ENCODE results near the gene SQSTM1. TPM values are rescaled to one million over a fixed set of nuclear protein-coding genes. Genes with fewer than 3 reads are reported as not detected.

The SQSTM1 gene
- total and polyA plus RNA-seq, 2 of the 8 experiments (the other 6 are each of a cell fraction or from before 2014, with no cell fraction given), result 78.6 to 110 TPM

DNA sequence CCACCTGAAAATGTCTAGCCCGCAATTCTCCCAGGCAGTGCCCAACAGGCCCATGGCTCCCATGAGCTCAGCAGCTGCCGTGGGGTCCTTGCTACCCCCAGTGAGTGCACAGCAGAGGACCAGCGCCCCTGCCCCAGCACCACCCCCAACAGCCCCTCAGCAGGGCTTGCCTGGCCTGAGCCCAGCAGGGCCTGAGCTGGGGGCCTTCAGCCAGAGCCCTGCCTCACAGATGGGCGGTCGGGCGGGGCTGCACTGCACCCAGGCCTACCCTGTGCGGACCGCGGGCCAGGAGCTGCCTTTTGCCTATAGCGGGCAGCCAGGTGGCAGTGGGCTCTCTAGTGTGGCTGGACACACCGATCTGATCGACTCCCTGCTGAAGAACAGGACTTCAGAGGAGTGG lies 46.3 kb upstream of the SQSTM1 start:
- H4K20me1 ChIP-seq (replicated peaks in 1 of 2; ENCODE audit: control insufficient read depth in 1 of 2, insufficient read depth in 2 of 2, low read length in 2 of 2), result peaks cover 0 to 6% of the 10 kb centered on the region in 2 experiments
- peaks cover 2% of the 10 kb centered on the region for H3K79me1 ChIP-seq (ENCODE audit: low read depth, low read length)
- H2BK15ac ChIP-seq (ENCODE audit: low read length), result no peak overlapping the region
- H2BK120ac ChIP-seq (replicated peaks; ENCODE audit: low read depth, low read length), result no peak overlapping the region
- 98% methylated on average over 9 of the region's 12 CpGs; no CpG with 5 or more reads in 1 of the 2 experiments for WGBS, 2 experiments (ENCODE audit: extremely low coverage in 1 of 2, insufficient coverage in 1 of 2, insufficient read length in 1 of 2, insufficient replicate concordance in 2 of 2, low coverage in 1 of 2, low lambda C conversion rate in 2 of 2, missing lambda C conversion rate in 1 of 2)
- no peak overlapping the region for H2AFZ ChIP-seq (ENCODE audit: low read length)
- H3K79me2 ChIP-seq (ENCODE audit: control insufficient read depth in 1 of 2, insufficient read depth in 2 of 2, low read length in 2 of 2), result 0 out of 4 replicates have a peak, but pooled peaks cover 0 to under 1% of the 10 kb centered on the region in 2 experiments
- no peak overlapping the region for H4K8ac ChIP-seq (ENCODE audit: extremely low read depth, insufficient read depth, low read length)
- H3K4ac ChIP-seq (replicated peaks; ENCODE audit: insufficient read length, low read depth, low read length), result no peak overlapping the region
- peaks cover 21 to 56% (median 48%) of the 10 kb centered on the region in 4 experiments for H3K36me3 ChIP-seq (ENCODE audit: control insufficient read depth in 2 of 4, insufficient read depth in 4 of 4, low read length in 3 of 4)
- no peaks in the 10 kb centered on the region for H3K27me3 ChIP-seq (replicated peaks in 1 of 4; ENCODE audit: control insufficient read depth in 3 of 4, extremely low read depth in 1 of 4, insufficient read depth in 3 of 4, low read length in 3 of 4)
- H3K56ac ChIP-seq (replicated peaks; ENCODE audit: insufficient read length, low read depth, low read length), result no peak overlapping the region
- no peak overlapping the region for H2AK5ac ChIP-seq (ENCODE audit: low read depth, low read length)
- no peak overlapping the region for H3K9ac ChIP-seq (replicated peaks in 1 of 4; ENCODE audit: extremely low read depth in 1 of 4, low read depth in 3 of 4, low read length in 3 of 4)
- no peaks in the 10 kb centered on the region for H3K4me1 ChIP-seq (replicated peaks in 1 of 4; ENCODE audit: control insufficient read depth in 3 of 4, insufficient read depth in 4 of 4, low read length in 3 of 4)
- no peak overlapping the region for H3K18ac ChIP-seq (ENCODE audit: extremely low read depth, low read length)
- H4K91ac ChIP-seq (replicated peaks; ENCODE audit: insufficient read length, low read length), result no peak overlapping the region
- CTCF ChIA-PET (ENCODE audit: partially characterized antibody), result interaction anchor here (1.1 kb wide), 1 partner anchor 12 kb away, joined by 5 read pairs; no protein-coding TSS in a partner anchor
- no peak overlapping the region for H2BK5ac ChIP-seq (ENCODE audit: low read depth, low read length)
- DNase-seq (ENCODE audit: low read depth in 1 of 2, low spot score in 2 of 2), result no peak
- no peak overlapping the region for H3K27ac ChIP-seq (ENCODE audit: low read depth, low read length)
- no peak overlapping the region for H2BK20ac ChIP-seq (ENCODE audit: low read length)
- H2BK12ac ChIP-seq (ENCODE audit: low read depth, low read length), result no peak overlapping the region
- H3K23ac ChIP-seq (ENCODE audit: insufficient read length), result no peak overlapping the region
- POLR2A ChIA-PET (ENCODE audit: partially characterized antibody), result interaction anchor here (1.0 to 1.4 kb wide), 2 partner anchors 22 to 151 kb away, joined by 3 read pairs; partner anchors contain the start of gene HNRNPH1
- H3K9me3 ChIP-seq (ENCODE audit: insufficient read depth in 2 of 2, low read depth in 1 of 2, low read length in 1 of 2), result no peaks in the 10 kb centered on the region
- no peak overlapping the region for H4K5ac ChIP-seq (ENCODE audit: insufficient read length, low read depth, low read length)
- H3K23me2 ChIP-seq (ENCODE audit: low read depth, low read length), result no peaks in the 10 kb centered on the region
- no peak for FAIRE-seq
- no peak overlapping the region for H3K4me3 ChIP-seq (ENCODE audit: extremely low read depth in 1 of 4, insufficient read depth in 2 of 4, low read depth in 3 of 4, low read length in 4 of 4)
- H3K14ac ChIP-seq (ENCODE audit: insufficient read length), result no peak overlapping the region
- no peak overlapping the region for H3K4me2 ChIP-seq (ENCODE audit: insufficient read depth in 1 of 2, low read depth in 2 of 2, low read length in 2 of 2)
- no peak for TF ChIP-seq RNF2 (IDR thresholded peaks at IDR 0.05; ENCODE audit: borderline replicate concordance, low read depth, low read length, missing control alignments, poor library complexity, severe bottlenecking)
- no peak for TF ChIP-seq POLR2AphosphoS5 (IDR thresholded peaks at IDR 0.05; ENCODE audit: low read depth, low read length)
- TF ChIP-seq KDM5A (IDR thresholded peaks at IDR 0.05; ENCODE audit: low read length), result no peak
- TF ChIP-seq ASH2L (IDR thresholded peaks at IDR 0.05; ENCODE audit: low read length), result no peak
- no peak for TF ChIP-seq EP300 (IDR thresholded peaks at IDR 0.05; ENCODE audit: borderline replicate concordance in 1 of 2, low read depth in 2 of 2, low read length in 2 of 2)
- no peak for TF ChIP-seq SIRT6 (IDR thresholded peaks at IDR 0.05; ENCODE audit: low read length)
- TF ChIP-seq, protein P1, sequence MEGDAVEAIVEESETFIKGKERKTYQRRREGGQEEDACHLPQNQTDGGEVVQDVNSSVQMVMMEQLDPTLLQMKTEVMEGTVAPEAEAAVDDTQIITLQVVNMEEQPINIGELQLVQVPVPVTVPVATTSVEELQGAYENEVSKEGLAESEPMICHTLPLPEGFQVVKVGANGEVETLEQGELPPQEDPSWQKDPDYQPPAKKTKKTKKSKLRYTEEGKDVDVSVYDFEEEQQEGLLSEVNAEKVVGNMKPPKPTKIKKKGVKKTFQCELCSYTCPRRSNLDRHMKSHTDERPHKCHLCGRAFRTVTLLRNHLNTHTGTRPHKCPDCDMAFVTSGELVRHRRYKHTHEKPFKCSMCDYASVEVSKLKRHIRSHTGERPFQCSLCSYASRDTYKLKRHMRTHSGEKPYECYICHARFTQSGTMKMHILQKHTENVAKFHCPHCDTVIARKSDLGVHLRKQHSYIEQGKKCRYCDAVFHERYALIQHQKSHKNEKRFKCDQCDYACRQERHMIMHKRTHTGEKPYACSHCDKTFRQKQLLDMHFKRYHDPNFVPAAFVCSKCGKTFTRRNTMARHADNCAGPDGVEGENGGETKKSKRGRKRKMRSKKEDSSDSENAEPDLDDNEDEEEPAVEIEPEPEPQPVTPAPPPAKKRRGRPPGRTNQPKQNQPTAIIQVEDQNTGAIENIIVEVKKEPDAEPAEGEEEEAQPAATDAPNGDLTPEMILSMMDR (IDR thresholded peaks at IDR 0.05; ENCODE audit: control extremely low read depth in 1 of 3, insufficient read depth in 1 of 3, low read depth in 1 of 3, low read length in 3 of 3), result no peak
- TF ChIP-seq EGR1 (IDR thresholded peaks at IDR 0.05; ENCODE audit: borderline replicate concordance, low read depth, low read length), result no peak
- TF ChIP-seq SP4 (IDR thresholded peaks at IDR 0.05; ENCODE audit: low read length), result no peak
- TF ChIP-seq, protein P2, sequence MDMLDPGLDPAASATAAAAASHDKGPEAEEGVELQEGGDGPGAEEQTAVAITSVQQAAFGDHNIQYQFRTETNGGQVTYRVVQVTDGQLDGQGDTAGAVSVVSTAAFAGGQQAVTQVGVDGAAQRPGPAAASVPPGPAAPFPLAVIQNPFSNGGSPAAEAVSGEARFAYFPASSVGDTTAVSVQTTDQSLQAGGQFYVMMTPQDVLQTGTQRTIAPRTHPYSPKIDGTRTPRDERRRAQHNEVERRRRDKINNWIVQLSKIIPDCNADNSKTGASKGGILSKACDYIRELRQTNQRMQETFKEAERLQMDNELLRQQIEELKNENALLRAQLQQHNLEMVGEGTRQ (IDR thresholded peaks at IDR 0.05; ENCODE audit: low read length), result no peak

Measured in H1 (cell line).